HG02840 (cell line): ENCODE results near the gene TBC1D14.

Experiments used
- ATAC-seq: cut with Tn5 transposase; IDR thresholded peaks from one replicate; pipeline ENCODE4 v1.9.1; 2021; ENCODE audit warnings: mild to moderate bottlenecking, moderate library complexity, moderate number of reproducible peaks; ENCODE audit not compliant: unreplicated experiment, low FRiP score

TBC1D14 gene

DNA sequence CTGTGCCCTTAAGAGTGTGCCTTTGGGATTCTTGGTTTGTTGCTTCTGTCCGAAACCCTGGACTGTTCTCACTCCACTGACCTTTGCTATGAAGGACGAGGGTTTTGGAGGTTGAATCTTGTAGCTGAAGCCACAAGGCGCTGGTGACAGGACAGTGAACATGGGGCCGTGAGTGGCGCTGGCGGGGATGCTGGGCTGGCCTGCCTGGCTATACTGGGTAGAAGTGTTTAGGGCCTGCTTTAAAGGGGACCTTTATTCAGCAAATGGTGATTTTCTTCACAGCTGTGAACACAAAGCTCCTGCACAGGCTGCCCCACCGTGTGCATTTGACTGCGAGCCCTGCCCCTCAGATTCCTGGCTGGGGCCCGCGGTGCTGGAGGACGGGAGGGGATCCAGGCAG is 106.5 kb downstream of the TBC1D14 start:
- ATAC-seq, result no peak

DNA sequence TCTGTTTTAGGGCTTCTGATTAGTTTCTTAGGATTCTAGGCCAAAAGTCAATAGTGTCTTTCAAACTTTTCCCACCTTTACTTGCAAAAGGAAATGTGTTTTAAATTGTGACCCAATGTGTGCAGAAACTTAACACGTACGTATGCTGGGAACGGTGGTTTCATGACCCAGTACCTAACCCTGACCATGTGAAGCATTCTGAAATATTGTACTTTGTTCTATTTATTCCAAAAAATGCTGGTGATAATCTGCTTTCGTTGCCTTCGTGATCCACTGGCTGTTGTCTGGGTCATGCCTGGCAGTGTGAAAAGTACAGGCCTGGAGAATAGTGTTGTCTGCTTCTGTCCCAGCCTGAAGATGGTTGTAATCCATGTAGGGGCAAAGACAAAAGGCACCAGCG is 106.9 kb downstream of the TBC1D14 start:
- no peak for ATAC-seq

DNA sequence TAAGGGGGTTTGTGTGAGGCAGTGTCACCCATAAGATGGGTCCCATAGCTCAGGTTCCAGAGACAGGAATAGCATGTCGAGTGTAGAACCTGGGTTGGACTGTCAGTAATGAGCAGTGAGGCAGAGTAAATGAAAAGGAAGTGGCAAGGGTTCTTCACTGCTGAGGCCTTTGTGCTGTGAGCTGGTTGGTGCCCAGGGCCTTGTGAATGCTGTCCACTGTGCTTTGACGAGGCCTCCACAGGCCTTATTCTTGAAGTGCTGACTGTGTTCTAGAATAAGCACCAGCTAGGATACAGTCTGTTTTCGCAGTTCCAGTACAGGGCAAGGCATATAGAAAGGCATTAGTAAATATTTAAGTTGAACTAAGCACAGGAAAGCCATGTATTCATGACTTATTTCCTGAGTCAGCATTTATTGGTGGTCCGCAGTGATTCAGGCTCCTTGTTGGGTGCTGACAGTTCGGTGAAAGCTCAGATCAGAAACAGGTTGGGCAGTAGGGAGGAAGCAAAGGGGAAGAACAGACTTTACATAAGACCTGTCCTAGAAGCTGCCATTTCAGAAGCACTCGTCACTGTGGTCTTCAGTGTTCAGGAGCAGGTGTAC is 107.9 kb downstream of the TBC1D14 start:
- no peak for ATAC-seq

DNA sequence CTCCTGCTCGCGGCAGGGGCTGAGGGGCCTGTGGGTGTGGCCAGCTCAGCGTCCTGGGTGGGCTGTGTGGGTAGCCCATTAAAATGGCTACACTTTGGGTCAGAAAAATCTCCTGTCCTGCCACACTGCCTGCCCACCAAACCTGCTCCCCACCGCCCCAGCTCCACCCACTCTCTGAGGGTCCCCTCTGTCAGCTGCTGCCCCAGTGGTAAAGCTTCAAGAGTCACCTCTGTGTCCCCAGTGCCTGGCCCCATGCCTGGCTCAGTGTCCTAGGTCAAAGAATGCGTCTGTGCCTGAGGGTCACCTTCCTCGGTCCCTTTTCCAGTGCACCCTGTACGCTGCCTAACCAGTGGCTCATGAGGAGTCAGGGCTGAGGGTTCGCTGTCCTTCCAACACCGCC is 108.7 kb downstream of the TBC1D14 start:
- no peak for ATAC-seq

DNA sequence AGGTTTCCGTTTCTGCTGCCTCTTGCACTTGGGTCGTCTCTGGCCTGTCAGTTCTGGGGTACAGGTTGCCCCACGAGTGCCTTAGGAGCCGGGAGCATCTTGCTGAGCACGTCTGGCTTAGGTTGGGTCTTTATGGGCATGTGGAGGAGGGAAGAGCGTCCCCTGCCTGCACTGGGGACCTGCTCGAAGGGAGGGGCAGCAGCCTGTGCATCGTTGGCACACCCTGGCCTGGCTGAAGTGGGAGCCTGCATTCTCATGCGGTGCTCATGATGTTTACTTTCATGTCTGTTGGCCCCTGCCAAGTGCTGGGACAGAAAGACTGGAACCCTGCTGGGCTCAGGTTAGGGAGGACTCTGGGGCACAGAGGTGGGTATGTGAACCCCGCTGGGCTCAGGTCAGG is 109.7 kb downstream of the TBC1D14 start:
- no peak for ATAC-seq

DNA sequence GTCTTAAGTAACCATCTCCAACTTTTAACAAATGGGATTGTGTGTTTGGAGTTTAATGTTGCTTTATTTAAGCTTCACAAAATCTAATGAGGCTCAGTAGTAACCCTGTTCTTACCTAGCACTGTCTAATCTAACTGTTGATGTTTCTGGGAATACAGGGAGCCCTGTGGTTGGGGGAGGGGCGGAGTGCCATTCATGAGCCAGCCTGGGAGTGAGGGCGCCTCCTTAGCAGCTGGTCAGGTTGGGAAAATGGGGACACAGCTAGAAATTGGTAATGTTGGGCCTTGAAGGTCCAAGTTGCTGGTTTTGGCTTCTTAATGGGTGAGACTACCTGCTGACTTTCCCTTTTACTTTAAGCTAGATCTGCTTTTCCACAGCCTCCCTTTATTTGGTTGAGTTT is 110.7 kb downstream of the TBC1D14 start:
- ATAC-seq, result no peak

DNA sequence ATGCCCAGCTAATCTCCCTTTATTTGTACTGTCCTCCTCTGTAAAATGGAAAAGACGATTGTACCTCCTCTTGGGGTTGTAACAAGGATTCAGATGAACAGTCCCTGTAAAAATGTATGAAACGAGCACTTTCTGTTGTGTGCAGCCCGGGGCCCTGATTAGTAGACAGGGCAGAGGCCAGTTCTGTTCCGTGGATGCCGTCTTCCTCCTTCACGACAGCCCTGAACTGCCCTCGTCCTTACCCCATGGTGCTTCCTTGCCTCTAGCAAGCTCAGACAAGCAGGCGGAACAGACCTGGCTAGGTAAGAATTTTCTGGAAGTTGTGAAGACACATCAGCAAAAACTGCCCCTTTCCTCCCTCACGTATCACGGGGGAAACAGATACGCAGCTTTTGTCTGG is 111.2 kb downstream of the TBC1D14 start:
- no peak for ATAC-seq

DNA sequence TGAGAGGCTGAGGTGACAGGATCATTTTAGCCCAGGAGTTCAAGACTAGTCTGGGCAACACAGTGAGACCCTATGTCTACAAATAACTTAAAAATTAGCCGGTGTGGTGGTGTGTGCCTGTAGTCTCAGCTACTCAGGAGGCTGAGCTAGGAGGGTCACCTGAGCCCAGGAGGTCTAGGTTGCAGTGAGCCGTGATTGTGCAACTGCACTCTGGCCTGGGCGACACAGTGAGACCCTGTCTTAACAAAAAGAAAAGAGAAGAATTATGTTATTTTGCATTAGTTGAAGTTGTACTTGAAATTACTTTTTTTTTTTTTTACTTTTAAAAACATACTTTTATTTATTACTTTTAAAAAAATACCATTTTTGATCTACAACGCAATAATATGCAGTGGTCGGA is 111.7 kb downstream of the TBC1D14 start:
- no peak for ATAC-seq

DNA sequence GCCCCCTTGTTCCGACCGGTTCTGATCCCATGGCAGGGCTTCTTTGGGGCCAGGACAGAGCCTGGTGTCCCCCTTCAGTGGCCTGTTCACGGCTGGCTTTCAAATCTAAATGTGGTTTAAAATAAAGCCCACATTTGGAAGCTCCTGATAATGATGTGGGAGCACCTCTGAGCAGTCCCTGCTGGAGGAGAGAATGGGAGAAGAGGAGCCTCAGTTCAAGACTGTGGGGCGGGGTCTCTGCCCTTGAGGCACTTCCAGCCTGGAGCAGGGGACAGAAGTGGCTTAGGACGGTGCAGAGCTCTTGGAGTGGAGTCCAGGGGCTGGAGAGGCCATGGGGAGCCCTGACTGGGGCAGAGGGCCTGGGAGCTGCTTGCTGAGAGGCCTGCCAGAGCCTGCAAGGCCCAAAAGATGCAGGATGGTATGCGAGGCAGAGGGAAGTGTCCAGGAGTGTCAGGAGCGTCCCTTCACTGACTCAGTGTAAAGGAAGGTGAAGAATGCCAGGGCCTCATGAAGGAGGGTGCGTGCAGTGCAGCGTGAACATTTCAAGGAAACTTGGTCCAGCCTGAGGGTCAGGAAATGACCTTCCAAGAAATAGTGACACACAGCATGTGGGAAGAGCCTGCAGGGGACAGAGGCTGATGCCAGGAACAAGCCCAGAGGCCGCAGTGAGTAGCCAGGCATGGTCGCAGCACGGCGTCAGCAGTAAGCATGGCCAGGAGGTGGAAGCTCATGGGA is 112.5 kb downstream of the TBC1D14 start:
- no peak for ATAC-seq

DNA sequence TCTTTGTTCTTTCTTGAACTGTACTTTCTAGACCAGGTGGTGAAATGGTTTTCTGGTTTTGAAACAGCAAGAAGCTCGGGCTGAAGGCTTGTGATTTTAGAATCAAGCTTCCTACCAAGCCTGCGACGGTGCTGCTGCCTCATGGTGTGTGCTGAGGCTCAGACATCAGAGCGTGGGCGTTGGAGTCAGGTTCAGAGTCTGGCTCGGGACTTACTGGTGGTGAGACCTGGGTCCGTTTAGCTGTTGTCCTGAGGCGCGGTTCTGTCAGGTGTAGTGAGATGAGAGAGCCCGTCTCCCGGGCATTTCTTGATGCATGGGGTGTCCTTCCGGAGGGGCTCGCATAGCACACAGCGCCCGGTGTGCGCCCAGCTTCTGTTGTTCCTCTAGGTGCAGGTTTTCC is 113.9 kb downstream of the TBC1D14 start:
- ATAC-seq, result no peak

DNA sequence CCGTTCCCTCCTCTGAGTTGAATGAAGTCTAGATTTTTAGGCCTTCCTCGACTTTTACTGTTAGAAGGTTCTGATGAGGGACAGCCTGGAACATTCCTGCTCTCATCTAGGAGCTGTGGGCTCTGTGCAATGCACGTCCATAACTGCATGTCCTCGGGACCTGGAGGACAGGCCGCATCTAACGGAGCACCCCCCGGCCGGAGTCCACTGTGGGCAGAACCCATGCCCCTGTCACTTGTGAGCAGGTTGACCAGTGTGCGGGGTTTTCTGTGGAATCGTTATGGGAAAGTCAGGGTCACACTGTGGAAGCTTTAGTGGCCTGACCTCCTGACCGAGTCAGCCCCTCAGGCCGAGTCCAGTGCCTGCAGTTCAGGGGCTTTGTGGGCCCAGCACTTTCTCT is 114.3 kb downstream of the TBC1D14 start:
- ATAC-seq, result no peak

DNA sequence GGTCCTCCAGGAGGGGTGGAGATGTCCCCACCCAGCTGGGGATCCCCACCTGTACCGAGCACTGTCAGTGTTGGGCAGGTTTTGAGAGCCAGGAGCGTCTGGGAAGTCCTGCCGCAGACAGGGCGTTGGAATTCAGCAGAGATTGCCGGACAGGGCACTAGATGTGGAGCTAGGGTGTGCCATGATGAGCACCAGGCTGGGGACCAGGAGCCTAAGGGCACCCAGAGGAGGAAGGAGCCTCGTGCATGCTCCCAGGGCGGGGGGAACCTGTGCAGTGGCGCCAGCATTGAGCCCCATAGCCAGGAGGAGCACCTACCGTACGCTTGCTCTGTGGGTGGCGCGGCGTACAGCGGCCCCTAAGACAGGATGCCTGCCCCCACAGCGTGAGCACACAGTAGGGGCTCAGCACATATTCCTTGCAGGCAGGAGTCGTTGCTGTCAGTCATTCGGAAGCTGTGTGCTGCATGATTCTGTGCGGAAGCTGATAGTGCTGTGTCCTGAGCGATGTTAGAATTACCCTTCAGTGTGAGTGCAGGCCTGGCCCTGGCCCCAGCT is 114.8 kb downstream of the TBC1D14 start:
- no peak for ATAC-seq

DNA sequence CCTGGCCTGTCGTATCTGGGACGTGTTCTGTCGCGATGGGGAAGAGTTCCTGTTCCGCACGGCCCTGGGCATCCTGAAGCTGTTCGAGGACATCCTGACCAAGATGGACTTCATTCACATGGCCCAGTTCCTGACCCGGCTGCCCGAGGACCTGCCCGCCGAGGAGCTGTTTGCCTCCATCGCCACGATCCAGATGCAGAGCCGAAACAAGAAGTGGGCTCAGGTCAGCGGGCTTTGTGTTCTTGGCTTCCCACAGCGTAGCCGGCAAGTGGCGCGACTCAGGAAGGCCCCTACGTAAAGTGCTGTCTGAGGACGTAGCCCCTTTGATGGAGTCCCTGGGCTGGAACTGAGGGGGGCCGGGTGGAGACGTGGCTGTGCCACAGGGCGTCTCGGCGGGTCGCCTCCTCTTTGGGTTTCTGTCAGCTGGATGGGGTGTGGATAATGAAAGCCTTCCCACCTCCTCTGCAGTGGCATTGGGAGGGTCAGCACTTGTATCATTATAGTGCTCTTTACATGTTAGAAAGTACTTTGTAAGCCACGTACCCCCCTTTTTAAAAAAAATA is 115.5 kb downstream of the TBC1D14 start:
- ATAC-seq, result no peak

DNA sequence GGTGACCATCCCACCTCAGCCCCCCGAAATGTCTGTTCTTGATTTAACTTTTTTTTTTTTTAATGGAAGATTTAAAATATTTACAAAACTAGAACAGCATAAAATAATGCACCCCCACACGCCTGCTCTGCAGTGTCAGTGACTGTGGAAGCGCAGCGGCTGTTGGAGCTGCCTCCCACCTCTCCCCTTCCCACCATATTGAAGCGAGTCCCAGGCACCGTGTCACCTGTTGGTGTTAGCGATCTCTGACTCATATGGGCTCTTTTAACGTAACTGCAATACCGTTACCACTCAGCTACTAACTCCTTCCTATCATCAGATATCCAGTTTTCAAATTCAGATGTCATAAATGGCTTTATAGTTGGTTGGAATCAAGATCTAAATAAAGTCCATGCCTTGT is 116.5 kb downstream of the TBC1D14 start:
- no peak for ATAC-seq

DNA sequence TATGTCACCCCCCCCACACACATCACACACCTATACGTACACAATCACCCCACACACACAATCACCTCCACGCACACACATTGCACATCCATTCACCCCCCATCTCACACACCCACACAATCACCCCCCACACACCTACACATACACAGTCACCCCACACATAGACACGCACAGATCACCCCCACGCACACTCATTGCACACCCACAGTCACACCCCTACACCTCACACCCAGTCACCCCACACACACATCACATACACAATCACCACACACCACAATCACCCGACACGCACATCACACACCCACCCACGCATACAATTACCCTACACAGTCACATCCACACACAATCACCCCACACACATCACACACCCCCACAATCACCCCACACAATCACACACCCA is 117.7 kb downstream of the TBC1D14 start:
- ATAC-seq, result no peak

DNA sequence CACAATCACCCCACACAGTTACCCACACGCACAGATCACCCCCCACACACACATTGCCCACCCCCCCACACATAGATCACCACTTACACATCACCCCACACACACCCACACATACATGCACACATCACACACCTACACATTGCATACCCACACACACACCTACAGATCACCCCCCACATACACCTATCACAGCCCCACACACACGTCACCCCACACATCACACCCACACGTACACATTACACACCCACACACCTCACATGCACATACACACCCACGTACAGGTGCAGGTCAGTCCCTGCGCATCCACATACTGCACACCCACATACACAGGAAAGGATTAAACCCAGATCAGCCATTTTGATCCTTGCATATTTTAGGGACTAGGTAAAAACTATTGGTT is 118.3 kb downstream of the TBC1D14 start:
- ATAC-seq, result no peak

DNA sequence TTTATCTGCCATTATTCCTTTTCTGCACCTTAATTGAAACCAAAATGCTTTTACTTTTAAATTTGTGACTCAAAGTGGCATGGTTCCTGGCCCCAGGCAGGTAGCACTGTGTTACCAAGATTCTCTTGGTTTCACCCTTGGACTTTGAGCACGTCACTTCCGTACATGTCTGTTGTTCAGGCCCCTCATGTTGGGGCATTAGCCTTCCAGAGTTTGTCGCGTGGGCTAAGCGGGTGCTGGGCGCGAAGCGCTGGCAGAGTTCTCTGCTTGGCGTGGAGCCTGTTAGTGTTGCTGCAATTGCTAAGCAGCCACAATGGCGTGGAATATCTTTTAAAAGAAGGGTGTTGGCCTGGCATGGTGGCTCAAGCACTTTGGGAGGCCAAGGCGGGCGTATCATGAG is 119.6 kb downstream of the TBC1D14 start:
- ATAC-seq, result no peak

DNA sequence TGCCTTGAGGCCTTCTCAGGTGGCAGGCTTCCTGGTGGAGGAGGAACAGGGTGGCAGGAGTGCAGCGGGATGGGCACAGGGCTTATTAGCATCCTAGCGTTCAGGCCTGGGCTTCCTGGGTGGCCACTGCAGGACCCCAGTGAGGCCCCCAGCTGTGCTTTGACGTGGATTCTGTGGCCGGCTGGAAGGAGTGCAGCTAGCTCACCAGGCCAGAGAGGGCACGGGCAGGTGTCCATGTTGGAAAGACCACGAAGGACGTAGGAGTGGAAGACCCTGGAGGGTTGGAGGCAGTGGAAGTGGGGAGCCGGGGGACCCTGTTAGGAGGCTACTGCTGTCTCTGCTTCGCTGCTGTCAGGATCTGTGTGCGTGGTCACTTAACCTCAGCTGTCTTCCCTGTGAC is 120.3 kb downstream of the TBC1D14 start:
- ATAC-seq, result no peak

DNA sequence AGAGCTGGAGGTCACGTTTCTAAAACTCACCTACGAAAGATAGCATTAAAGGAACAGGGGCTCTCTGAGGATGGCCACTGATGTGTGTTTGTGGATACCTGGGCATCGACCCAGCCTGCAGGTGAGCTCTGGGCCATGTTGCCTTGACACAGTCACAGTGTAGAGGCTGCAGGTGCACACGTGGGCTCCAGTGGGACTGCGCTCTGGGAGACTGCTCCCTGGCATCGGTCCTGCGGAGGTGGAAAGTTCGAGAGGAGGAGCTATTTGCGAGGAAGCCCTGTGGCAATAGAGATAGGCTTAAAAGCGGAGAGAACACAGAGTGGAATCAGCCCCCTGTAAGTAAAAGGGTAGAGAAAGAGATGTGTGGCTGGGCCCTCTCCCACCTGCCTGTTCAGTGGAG is 121.2 kb downstream of the TBC1D14 start:
- no peak for ATAC-seq

DNA sequence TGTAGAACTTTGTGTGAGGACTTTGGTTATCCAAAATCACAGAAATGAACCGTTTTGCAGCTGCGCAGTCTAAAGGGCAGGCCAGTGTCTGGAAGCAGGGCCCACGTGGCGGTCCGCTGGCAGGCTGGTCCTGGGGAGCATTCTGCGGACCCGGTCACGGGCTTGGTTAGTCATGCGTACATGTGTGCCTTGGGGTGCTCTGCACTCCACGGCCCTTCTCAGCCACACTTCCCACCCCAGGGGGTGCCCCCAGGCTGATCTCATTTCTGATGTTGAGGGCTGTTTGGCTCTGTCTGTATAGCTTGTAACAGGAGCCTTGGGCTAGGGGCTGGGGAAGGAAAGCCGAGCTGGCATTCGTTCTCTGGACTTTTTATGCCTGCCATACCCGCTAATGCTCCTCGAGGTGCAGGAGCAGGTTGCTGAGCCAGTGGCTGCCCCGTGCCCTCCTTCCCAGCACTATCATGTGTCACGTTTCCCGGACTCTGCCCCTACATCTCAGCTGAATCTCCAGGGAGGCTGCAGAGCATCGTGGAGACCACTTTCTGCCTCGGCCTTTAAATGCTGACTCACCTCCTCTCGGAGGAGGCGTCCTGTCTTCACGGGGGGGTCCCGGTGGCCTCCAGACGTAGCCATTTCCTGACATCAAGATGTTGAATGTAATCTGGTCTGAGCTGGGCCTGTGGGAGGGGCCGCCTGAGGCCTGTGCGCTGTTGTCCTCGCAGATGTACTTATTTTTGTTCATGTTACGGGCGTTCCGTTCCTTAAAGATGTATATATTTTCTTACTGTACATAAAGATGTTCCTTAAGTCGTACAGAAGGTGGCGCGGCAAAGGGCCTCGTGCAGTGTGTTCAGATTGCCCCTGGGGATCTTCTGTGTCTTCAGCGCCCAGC is 122.2 kb downstream of the TBC1D14 start:
- ATAC-seq, result no peak

DNA sequence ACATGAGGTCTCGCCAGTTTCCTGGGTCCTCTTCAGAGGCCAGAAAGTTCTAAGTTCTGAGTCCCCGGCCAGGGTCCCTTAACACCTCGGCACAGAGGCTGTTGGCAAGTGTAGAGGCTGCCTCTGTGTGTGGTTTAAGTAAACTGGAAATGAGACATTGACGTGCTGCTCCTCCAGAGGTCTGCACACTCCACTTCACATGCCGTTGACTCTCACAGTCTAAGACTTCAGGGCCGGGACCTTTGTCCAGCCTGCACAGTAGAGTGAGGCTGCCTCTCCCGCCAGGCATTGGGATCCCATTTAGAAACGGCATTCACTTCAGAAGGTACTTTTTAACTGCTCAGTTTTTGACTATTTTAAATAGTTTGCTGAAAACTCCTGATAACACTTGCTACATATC is 123.0 kb downstream of the TBC1D14 start:
- ATAC-seq, result no peak
